CD4-positive, alpha-beta T cell treated with Interleukin-2 at 100 ng/mL for 4 hours (primary cell): ENCODE results near the gene OCSTAMP.

ENCODE experiments used
- DNase-seq: peaks from one replicate; pipeline ENCODE4 v3.0.0-alpha.2; 2020; ENCODE audit warnings: low spot score

The OCSTAMP gene

GRCh38 chr20:46550461-46550860, at the start of gene OCSTAMP:
Gene OCSTAMP, minus strand, starts transcription at chr20:46550654. Its CDS starts 94 bp downstream, at chr20:46550560.
- DNase-seq, result no peak

- no peak for DNase-seq
Measured at GRCh38 chr20:46599227-46599987, 49.0 kb upstream of the OCSTAMP start.

- DNase-seq, result no peak
Measured at GRCh38 chr20:46595933-46596332, 45.5 kb upstream of the OCSTAMP start.

- no peak for DNase-seq
Measured at GRCh38 chr20:46594725-46595124, 44.3 kb upstream of the OCSTAMP start.

GRCh38 chr20:46592580-46593362, 42.3 kb upstream of the OCSTAMP start:
- DNase-seq, result no peak

- DNase-seq, result no peak
Measured at GRCh38 chr20:46590443-46590842, 40.0 kb upstream of the OCSTAMP start.

GRCh38 chr20:46588532-46589511, 38.4 kb upstream of the OCSTAMP start:
- DNase-seq, result no peak

- DNase-seq, result no peak
Measured at GRCh38 chr20:46587986-46588385, 37.5 kb upstream of the OCSTAMP start.

GRCh38 chr20:46586724-46587123, 36.3 kb upstream of the OCSTAMP start:
- DNase-seq, result no peak

GRCh38 chr20:46584508-46584907, 34.1 kb upstream of the OCSTAMP start:
- DNase-seq, result no peak

GRCh38 chr20:46583411-46584214, 33.2 kb upstream of the OCSTAMP start:
- no peak for DNase-seq

- no peak for DNase-seq
Measured at GRCh38 chr20:46582648-46583047, 32.2 kb upstream of the OCSTAMP start.

GRCh38 chr20:46581391-46581790, 30.9 kb upstream of the OCSTAMP start:
- no peak for DNase-seq

- DNase-seq, result no peak
Measured at GRCh38 chr20:46580613-46581205, 30.3 kb upstream of the OCSTAMP start.

GRCh38 chr20:46578745-46579144, 28.3 kb upstream of the OCSTAMP start:
- DNase-seq, result no peak

GRCh38 chr20:46576774-46577395, 26.4 kb upstream of the OCSTAMP start:
- DNase-seq, result no peak

GRCh38 chr20:46575937-46576461, 25.5 kb upstream of the OCSTAMP start:
- no peak for DNase-seq

- DNase-seq, result no peak
Measured at GRCh38 chr20:46575394-46575793, 24.9 kb upstream of the OCSTAMP start.

- DNase-seq, result no peak
Measured at GRCh38 chr20:46573788-46574584, 23.5 kb upstream of the OCSTAMP start.
